ES-I3 (cell line): Measurements from ENCODE around the gene ABHD12B.
"Not testable (repeated sequence)": the region's sequence is repeated elsewhere in the genome, so short reads cannot be mapped to it uniquely, and the experiment has no call there.

ENCODE experiments used
- H3K36me3 ChIP-seq: 2 replicates; pipeline ENCODE4 v1.6.1; 2013; ENCODE audit warnings: mild to moderate bottlenecking, low read length, control low read depth, moderate library complexity; ENCODE audit not compliant: insufficient read depth
- H3K4me1 ChIP-seq: 2 replicates; pipeline ENCODE4 v1.6.1; 2013; ENCODE audit warnings: mild to moderate bottlenecking, control low read depth, low read length; ENCODE audit not compliant: insufficient read depth
- H3K9ac ChIP-seq: 2 replicates; pipeline ENCODE4 v1.6.1; 2013; ENCODE audit warnings: low read depth, mild to moderate bottlenecking, low read length, moderate library complexity
- H3K9me3 ChIP-seq: 2 replicates; pipeline ENCODE4 v1.6.1; 2013; ENCODE audit warnings: mild to moderate bottlenecking, low read length, moderate library complexity; ENCODE audit not compliant: control insufficient read depth, insufficient read depth

The ABHD12B gene

DNA sequence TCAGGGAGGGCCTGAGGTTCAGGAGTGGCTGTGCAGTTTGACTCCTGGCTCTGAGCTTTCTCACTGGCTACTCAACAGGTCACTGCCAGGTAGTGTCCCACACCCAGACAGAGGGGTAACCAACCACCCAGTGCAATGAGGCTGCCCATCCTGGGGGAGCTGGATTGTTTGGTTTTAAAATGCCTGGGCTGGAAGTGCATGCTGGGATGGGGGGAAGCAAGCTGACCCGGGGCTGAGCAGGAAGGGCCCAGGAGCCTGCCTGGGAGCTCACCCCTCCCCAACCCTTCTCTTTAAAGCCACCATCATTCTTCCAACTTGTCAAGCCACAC lies 12.6 kb upstream of the ABHD12B start:
- no peak overlapping the region; the same call in 1 of the 2 replicates for H3K9ac ChIP-seq
- H3K9me3 ChIP-seq = no peaks in the 10 kb centered on the region
- peaks cover 8% of the 10 kb centered on the region for H3K4me1 ChIP-seq

DNA sequence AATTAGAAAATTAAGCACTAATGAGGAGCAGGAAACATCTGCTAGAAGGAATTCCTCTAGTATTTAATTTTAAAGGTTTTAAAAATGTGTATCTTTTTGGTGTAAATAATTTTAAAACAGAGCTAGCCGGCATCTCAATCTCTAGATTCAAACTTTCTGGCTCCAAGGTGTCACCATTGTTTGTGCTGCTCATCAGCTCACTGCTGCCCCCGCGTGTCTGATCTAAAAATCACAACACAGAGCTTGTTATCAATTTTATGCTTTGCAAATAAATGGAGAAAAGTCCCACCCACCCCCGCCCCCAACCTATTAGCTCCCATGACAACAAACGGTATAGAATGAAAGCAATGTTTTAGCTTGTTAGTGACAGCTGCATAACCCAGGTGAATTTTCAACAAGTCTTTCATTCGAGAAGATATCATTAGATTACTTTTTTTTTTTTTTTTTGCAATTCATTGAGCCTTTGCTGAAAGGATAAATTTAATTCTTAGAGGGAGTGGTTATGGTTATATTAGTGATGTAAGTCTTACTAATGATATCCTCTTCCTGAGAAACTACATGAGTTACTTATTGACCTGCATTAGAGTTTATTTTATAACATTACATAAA lies 11.3 kb upstream of the ABHD12B start:
- peak overlapping the region; percentile 40; the same call in 1 of the 2 replicates for H3K9ac ChIP-seq
- H3K4me1 ChIP-seq = peaks cover 8% of the 10 kb centered on the region
- H3K9me3 ChIP-seq = no peaks in the 10 kb centered on the region
- no peaks in the 10 kb centered on the region for H3K36me3 ChIP-seq

More for the DNA sequence above, 12.6 kb upstream of the ABHD12B start:
- H3K36me3 ChIP-seq = no peaks in the 10 kb centered on the region

DNA sequence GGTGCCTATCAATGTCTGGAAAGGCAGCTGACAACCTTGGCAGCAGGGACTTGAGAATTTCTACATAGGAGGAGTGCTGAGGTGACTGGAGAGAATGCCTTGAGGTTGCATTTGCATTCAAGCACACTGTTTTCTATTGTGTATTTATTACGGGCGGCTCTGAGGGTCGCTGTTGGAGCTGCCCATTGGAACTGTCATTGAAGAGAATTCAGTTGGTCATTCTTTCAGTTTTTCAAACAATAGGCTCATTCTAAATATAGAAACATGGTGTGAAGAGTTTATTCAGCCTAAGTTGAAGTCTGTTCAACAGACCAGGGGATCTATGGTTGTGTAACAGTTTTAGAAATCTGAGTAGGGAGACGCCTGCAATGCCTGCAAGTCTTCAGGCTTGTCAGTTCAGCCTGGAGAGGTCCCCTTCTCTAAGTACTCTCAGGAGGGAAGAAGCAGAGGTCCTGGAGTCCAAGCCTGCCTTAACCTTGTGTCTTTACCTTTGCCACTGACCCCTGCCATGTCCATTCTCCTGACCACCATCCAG lies 9.8 kb upstream of the ABHD12B start:
- no peaks in the 10 kb centered on the region for H3K9me3 ChIP-seq
- H3K36me3 ChIP-seq = no peaks in the 10 kb centered on the region
- peaks cover 8% of the 10 kb centered on the region for H3K4me1 ChIP-seq

DNA sequence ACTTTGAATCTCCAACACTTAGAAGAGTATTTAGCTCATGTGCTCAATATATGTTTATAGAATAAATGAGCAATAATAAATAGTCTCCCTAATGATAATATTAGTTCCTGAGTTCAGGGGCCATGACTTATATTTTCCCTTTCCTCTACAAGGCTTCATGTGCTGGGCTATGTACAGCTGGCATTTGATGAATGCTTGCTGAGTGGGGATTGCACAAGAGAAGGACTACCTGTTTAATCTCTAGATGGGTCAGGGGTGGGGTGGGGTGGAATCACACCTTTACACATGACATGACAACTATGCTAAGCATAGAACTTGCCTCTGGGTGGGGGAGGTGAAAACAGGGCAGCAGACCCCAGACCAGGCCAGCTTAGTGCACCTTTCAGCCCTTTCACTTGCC lies 7.6 kb upstream of the ABHD12B start:
- peaks cover 8% of the 10 kb centered on the region for H3K4me1 ChIP-seq
- H3K9ac ChIP-seq = no peak overlapping the region
- no peaks in the 10 kb centered on the region for H3K9me3 ChIP-seq
- no peaks in the 10 kb centered on the region for H3K36me3 ChIP-seq

More for the DNA sequence above, 9.8 kb upstream of the ABHD12B start:
- no peak overlapping the region for H3K9ac ChIP-seq

DNA sequence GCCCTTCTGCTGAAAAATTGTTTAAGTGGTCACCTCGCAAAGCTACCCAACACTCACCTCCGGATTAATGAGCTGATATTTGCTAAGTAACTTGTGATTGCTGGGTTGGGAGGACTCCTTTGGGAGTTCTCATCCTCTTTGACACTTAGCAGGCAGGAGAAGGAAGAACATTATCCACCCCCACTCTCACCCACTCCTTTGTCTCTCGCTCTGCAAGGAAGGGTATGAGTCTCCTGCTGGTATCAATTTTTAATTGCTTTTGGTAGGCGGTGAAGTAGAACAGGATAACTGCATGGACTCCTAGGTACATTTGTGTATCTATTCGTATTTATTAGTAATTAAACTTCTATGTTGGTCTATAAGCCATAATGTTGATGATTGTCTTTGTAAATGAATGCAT lies 6.9 kb upstream of the ABHD12B start:
- H3K9ac ChIP-seq = no peak overlapping the region
- H3K9me3 ChIP-seq = no peaks in the 10 kb centered on the region
- no peaks in the 10 kb centered on the region for H3K36me3 ChIP-seq
- H3K4me1 ChIP-seq = peaks cover 8% of the 10 kb centered on the region; the same call in 1 of the 2 replicates

DNA sequence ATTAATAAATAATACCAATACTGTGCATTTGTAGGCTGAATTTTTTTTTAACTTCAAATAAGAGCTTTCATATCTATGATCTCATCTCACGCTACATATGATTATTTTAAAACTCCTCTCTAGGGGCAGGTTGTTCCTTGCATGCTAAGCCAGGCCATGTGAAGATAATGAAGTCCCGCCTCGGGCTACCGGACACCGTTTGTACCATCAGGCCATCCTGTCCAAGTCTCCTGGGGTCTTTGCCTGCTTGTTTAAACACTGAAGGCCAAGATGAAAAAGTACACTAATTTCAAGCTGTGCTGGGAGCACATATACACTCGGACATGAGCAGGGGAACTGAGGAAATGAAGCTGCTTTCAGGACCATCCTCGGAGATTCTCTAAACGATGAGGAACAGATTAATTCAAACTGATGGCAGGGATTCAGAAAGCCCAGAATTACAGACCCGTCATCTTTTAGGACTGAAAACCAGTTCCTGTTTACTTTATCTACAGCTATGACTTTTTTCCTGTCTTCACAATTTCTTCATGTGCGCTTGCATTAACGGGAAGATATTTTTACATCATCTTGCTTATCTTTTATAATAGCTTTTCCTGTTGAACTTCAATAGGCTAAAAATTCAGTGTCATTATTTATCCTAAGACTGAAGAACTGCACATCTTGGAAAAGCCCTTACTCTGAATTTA lies 6.3 kb upstream of the ABHD12B start:
- peaks cover 8% of the 10 kb centered on the region; the same call in 1 of the 2 replicates for H3K4me1 ChIP-seq
- no peaks in the 10 kb centered on the region for H3K9me3 ChIP-seq
- H3K36me3 ChIP-seq = no peaks in the 10 kb centered on the region
- H3K9ac ChIP-seq = no peak overlapping the region

DNA sequence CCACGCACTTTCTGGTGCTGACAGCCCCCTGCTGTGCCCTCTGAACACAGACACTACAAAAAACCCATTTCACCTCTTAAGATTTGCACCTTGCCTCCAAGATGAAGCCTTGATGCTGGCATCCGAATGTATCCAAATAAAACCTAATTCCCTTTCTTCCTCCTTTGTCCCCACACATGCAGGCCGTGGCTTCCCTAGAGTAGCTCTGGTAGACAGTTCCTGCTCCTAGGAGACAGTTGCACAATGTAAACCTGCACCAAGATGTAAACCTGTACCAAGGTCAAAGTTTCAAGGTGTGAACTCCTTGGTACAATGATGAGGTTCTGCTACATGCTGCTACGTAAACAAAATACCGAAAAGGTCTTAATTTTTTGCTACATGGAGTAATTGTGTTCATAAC lies 625 bp upstream of the ABHD12B start:
- Histone ChIP-seq H3K9ac (no peak overlapping the region), H3K36me3 (no peaks in the 10 kb centered on the region), H3K4me1 (peaks cover 6% of the 10 kb centered on the region; the same call in 1 of the 2 replicates), H3K9me3 (no peaks in the 10 kb centered on the region)

DNA sequence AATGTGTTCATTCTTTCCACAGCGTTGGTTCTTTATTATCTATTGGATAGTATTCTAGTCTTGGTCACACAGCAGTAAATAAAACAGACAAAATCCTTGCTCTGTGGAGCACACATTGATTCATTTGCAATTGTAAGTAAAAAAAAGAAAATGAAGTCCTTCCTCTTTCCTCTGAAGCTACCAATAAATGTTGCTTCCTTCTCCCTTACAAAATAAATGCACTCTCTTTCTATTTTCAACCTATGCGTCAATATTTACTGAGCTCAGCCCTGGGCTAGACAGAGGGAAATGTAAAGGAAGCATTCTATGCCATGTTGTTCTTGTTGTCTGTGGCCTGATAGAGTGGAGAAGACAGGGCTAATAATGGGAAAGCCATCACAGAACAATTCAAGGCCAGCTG lies 2.9 kb downstream of the ABHD12B start:
- H3K4me1 ChIP-seq = peaks cover 9% of the 10 kb centered on the region; the same call in 1 of the 2 replicates
- H3K9ac ChIP-seq = no peak overlapping the region
- no peaks in the 10 kb centered on the region for H3K36me3 ChIP-seq
- no peaks in the 10 kb centered on the region for H3K9me3 ChIP-seq

DNA sequence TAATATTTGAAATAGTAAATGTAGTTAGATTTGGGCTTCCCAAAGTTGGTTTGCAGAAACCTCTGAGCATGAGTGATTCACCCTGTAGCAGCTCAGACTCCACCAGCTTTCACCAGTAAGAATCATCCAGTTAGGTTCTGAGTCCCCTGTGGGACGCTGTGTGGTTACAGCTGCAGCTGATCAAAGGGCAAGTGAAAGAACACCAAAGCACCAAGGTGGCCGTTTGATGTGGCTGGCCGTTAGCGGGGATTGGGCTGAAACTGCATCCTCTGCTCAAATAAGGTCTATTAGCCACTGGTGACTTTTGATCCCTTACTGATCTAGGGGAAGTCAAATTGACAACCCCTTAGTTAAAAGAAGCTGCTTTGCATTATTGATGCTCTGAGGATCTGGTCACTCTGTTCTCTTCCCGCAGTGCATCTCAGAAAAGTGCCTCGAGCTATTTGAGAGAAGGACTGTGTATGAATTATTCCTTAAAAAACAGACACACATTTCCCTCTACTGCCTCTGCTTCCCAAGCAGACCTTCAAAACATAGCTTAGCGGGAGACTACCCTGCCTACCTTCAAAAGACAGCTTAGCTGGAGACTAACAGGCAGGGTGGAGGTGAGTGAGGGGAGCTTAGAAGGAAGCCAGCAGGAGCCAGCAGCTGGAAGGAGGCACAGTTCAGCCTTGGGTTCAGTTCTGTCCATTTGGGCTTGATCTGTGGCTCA lies 3.7 kb downstream of the ABHD12B start:
- no peaks in the 10 kb centered on the region for H3K9me3 ChIP-seq
- H3K4me1 ChIP-seq = peaks cover 9% of the 10 kb centered on the region; the same call in 1 of the 2 replicates
- no peak overlapping the region for H3K9ac ChIP-seq
- H3K36me3 ChIP-seq = no peaks in the 10 kb centered on the region

DNA sequence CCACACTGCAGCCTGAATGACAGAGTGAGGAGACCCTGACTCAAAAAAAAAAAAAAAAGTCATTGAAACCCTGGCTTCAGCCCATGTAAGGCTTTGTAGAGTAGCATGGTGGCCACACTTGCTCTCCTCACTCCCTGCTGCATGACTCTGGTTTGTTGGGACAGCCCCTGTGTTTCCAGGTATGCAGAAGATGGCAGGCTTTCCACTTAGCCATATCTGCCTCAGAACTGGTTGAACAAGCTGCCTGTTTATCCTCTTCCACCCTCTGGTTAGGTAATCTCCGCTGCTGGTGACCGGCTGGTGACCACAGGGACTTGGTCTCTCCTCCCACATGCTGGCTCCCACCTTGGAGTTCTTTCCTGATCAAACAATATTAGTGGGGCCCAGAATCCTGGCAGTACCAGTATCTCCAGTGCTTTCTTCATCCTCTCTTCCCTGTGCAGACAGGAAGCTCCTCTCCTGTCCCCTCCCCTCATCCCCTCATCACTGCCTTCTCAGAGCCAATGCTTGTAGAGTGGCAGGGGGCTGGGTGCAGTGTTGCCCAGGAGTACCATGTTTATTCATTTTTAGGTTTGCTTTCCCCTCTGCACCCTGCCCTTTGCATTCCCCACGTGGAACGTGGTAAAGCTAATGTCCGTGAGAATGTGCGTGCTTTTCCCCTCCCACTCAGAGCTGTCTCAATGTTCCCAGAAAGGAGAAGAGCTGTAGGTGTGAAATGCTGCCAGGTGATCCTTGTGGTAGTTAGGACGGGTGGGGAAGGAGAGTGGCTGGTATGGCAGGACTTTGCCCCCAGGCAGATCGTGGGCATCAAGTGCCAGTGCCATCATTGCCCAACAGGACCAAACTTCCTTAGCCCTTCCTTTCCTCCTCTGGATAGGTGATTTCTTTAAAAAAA lies 11.3 kb downstream of the ABHD12B start:
- H3K9me3 ChIP-seq = no peaks in the 10 kb centered on the region
- no peaks in the 10 kb centered on the region for H3K36me3 ChIP-seq
- no peak overlapping the region for H3K9ac ChIP-seq
- H3K4me1 ChIP-seq = peaks cover 7% of the 10 kb centered on the region; the same call in 1 of the 2 replicates

DNA sequence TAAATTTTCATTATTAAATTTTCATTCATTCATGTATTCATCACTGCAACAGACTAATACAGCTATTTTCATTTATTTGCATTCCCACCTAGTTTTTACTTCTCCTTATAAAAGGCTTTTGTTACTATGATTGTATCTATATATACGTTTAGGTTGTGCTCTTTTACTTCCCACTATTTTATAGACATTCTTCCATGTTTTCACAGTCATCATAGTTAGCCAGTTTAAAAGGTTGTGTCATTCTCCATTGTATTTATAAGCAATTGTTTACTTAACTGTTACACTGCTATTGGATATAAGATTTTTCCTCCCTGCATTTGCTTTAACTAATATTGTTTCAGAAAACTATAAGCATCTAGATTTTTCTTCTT lies 12.0 kb downstream of the ABHD12B start:
- Histone ChIP-seq H3K4me1 (peaks cover 7% of the 10 kb centered on the region; the same call in 1 of the 2 replicates), H3K9me3 (no peaks in the 10 kb centered on the region), H3K36me3 (no peaks in the 10 kb centered on the region), H3K9ac (no peak overlapping the region)

DNA sequence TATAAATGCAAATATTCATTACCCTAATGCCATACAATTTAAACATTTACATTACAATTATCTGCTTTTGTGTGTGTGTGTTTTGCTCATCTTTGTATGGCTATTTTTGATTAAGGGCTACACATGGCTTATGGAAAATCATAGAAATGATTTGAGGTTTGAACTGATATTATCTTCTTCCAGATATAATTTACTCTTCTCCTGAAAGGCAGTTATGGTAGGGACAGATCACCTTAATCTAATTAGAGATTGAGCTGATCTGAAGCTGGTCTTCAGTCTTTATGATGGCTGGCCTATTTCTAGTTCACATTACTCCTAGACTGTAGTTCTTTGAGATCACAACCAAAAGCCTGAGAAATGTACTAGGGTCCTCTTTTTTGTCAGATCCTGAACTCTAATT lies 15.6 kb downstream of the ABHD12B start:
- H3K4me1 ChIP-seq = peaks cover 12% of the 10 kb centered on the region; the same call in 1 of the 2 replicates
- no peaks in the 10 kb centered on the region for H3K9me3 ChIP-seq
- H3K36me3 ChIP-seq = no peaks in the 10 kb centered on the region
- H3K9ac ChIP-seq = no peak overlapping the region

DNA sequence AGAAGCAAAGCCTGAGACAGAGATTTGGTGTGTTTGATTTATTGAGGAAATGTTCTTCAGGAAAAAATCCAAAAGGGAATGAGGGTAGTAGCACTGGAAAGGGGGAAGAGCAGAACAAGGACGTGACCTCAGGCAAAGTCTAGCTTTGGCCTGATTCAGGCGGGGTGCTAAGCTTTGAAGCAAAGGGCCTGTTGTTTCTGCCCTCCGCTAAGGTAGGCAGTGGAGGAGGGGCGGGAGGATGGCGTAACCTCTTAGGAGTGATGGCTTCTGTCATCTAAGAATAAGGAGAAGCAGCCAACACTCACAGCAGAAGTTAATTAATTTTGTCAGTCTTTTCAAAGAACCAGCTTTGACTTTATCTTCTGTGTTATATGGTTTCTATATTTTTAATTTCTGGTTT lies 20.4 kb downstream of the ABHD12B start:
- no peak overlapping the region for H3K9ac ChIP-seq
- no peaks in the 10 kb centered on the region for H3K9me3 ChIP-seq
- H3K36me3 ChIP-seq = no peaks in the 10 kb centered on the region; the same call in 1 of the 2 replicates
- peaks cover 11% of the 10 kb centered on the region; the same call in 1 of the 2 replicates for H3K4me1 ChIP-seq

DNA sequence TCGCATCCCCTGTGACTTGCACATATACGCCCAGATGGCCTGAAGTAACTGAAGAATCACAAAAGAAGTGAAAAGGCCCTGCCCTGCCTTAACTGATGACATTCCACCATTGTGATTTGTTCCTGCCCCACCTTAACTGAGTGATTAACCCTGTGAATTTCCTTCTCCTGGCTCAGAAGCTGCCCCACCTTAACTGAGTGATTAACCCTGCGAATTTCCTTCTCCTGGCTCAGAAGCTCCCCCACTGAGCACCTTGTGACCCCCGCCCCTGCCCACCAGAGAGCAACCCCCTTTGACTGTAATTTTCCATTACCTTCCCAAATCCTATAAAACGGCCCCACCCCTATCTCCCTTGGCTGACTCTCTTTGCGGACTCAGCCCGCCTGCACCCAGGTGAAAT lies 24.6 kb downstream of the ABHD12B start:
- not testable (repeated sequence) for H3K36me3 ChIP-seq, H3K9me3 ChIP-seq
- peak overlapping the region; percentile 53 for H3K9ac ChIP-seq
- H3K4me1 ChIP-seq = peaks cover 25% of the 10 kb centered on the region
